ENCODE measurements around the gene RASGRF1. TPM values are rescaled to one million over a fixed set of nuclear protein-coding genes. Genes with fewer than 3 reads are reported as not detected.
"Not testable (repeated sequence)": the region's sequence is repeated elsewhere in the genome, so short reads cannot be mapped to it uniquely, and the experiment has no call there.

RASGRF1 gene
- total RNA-seq, 1 donor from 2014 or later = 0.16 TPM

GRCh38 chr15:79025201-79025600 lies 65.4 kb downstream of the RASGRF1 start:
- Mint-ChIP-seq H3K36me3 (ENCODE audit: low read depth) (no peaks in the 10 kb centered on the region), H3K4me3 (no peak overlapping the region), H3K27me3 (ENCODE audit: low read depth) (peaks cover 2% of the 10 kb centered on the region), H3K9me3 (peaks cover 12% of the 10 kb centered on the region), H3K27ac (ENCODE audit: unreplicated experiment) (no peak overlapping the region), H3K4me1 (no peaks in the 10 kb centered on the region)
- TF ChIP-seq CTCF (conservative IDR thresholded peaks at IDR 0.05) = no peak
- no peak for DNase-seq (ENCODE audit: low read depth, low spot score)

DNA sequence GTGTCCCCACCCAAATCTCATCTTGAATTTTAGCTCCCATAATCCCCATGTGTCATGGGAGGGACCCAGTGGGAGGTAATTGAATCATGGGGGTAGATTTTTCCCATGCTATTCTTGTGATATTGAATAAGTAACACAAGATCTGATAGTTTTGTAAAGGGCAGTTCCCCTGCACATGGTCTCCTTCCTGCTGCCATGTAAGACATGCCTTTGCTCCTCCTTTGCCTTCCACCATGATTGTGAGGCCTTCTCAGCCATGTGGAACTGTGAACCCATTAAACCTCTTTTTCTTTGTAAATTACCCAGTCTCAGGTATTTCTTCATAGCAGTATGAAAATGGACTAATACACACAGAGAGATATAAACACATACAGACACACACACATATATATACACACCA lies 66.1 kb downstream of the RASGRF1 start:
- H3K4me1 Mint-ChIP-seq; H3K4me3 Mint-ChIP-seq; H3K36me3 Mint-ChIP-seq (ENCODE audit: low read depth); H3K27ac Mint-ChIP-seq (ENCODE audit: unreplicated experiment); DNase-seq (ENCODE audit: low read depth, low spot score); H3K27me3 Mint-ChIP-seq (ENCODE audit: low read depth): not testable (repeated sequence)
- peaks cover 12% of the 10 kb centered on the region for H3K9me3 Mint-ChIP-seq

- H3K27me3 Mint-ChIP-seq (ENCODE audit: low read depth) = peaks cover 2% of the 10 kb centered on the region
- H3K27ac Mint-ChIP-seq (ENCODE audit: unreplicated experiment) = no peak overlapping the region
- no peak for DNase-seq (ENCODE audit: low read depth, low spot score)
- no peaks in the 10 kb centered on the region for H3K36me3 Mint-ChIP-seq (ENCODE audit: low read depth)
- no peaks in the 10 kb centered on the region for H3K4me1 Mint-ChIP-seq
- TF ChIP-seq CTCF (conservative IDR thresholded peaks at IDR 0.05) = no peak
- H3K9me3 Mint-ChIP-seq = peaks cover 12% of the 10 kb centered on the region
- H3K4me3 Mint-ChIP-seq = no peak overlapping the region
Observed at GRCh38 chr15:79023918-79024317, 66.7 kb downstream of the RASGRF1 start.

GRCh38 chr15:79023546-79023890 lies 67.1 kb downstream of the RASGRF1 start:
- no peaks in the 10 kb centered on the region for H3K4me1 Mint-ChIP-seq
- peaks cover 12% of the 10 kb centered on the region for H3K9me3 Mint-ChIP-seq
- TF ChIP-seq CTCF (conservative IDR thresholded peaks at IDR 0.05) = no peak
- DNase-seq (ENCODE audit: low read depth, low spot score) = no peak
- H3K4me3 Mint-ChIP-seq = no peak overlapping the region
- no peak overlapping the region for H3K27ac Mint-ChIP-seq (ENCODE audit: unreplicated experiment)
- no peaks in the 10 kb centered on the region for H3K36me3 Mint-ChIP-seq (ENCODE audit: low read depth)
- H3K27me3 Mint-ChIP-seq (ENCODE audit: low read depth) = peaks cover 2% of the 10 kb centered on the region

DNA sequence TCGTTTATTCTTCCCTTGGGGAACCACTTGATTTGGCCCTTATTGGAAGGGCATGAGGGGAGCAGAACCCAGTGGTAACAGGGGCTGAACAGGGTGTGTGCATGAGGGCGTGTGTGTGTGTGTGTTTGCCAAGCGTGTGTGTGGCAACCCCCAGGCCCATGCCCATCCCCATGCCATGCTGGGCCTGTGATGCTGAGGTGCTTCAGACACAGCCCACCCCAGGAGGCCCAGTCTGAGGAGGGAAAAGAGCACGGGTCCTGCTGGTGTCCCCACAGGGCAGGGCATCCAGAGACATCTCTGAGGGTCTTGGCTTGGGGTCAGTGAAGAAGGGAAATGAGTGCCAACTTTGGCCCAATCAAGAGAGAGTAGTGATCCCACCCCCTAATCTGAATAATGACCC lies 71.6 kb downstream of the RASGRF1 start:
- no peak for DNase-seq (ENCODE audit: low read depth, low spot score)
- Mint-ChIP-seq H3K27ac (ENCODE audit: unreplicated experiment) (no peak overlapping the region), H3K9me3 (peaks cover 2% of the 10 kb centered on the region), H3K27me3 (ENCODE audit: low read depth) (no peaks in the 10 kb centered on the region), H3K4me1 (no peaks in the 10 kb centered on the region), H3K36me3 (ENCODE audit: low read depth) (no peaks in the 10 kb centered on the region), H3K4me3 (no peak overlapping the region)
- TF ChIP-seq CTCF (conservative IDR thresholded peaks at IDR 0.05) = no peak

DNA sequence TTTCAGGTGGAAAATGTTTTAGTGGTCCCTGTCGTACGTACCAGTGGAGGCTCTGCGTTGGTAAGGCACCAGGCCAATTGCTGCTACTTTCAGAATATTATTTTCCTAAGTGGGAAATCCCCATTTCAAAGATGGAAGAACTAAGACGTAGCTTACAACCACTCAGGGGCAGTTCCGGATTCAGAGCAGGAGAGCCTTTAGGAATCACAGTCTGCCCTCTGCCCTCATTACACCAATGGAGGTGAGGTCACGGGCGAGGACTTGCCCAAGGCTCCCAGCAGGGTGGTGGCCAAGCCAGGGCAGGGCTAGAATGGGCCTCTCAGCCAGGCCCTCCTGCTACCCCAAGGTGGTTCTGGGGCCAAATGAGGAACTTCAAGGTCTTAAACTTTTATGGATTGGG lies 72.6 kb downstream of the RASGRF1 start:
- Mint-ChIP-seq H3K27ac (ENCODE audit: unreplicated experiment) (no peak overlapping the region), H3K4me3 (no peak overlapping the region), H3K27me3 (ENCODE audit: low read depth) (no peaks in the 10 kb centered on the region), H3K9me3 (no peaks in the 10 kb centered on the region), H3K4me1 (no peaks in the 10 kb centered on the region), H3K36me3 (ENCODE audit: low read depth) (no peaks in the 10 kb centered on the region)
- no peak for DNase-seq (ENCODE audit: low read depth, low spot score)
- no peak for TF ChIP-seq CTCF (conservative IDR thresholded peaks at IDR 0.05)

All from neural crest cell (in vitro differentiated cells).